HG03097 (cell line): ENCODE results near the gene SUPT3H.
"Not testable (repeated sequence)": the region's sequence is repeated elsewhere in the genome, so short reads cannot be mapped to it uniquely, and the experiment has no call there.

Source experiments
- ATAC-seq: cut with Tn5 transposase; IDR thresholded peaks from one replicate; pipeline ENCODE4 v1.9.1; 2021; ENCODE audit not compliant: unreplicated experiment, low FRiP score

SUPT3H gene

DNA sequence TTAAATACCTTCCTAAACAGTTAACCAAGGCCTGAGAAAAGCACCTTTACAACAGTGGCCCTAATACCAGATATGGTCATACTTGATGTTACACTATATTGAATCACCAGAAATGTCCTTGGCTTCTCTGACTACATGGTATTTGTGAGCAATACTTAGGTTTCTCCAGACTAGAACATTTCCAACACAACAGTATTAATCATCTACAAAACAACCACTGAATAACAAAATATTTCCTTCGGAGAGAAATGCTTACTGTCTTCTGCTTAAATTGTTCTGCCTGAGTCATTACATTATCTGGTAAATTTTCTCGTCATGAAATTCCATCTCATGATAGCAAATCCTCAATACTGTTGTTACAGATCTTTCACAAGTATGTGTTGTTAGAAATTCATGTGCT, 302.5 kb downstream of the SUPT3H start:
- ATAC-seq: no peak

DNA sequence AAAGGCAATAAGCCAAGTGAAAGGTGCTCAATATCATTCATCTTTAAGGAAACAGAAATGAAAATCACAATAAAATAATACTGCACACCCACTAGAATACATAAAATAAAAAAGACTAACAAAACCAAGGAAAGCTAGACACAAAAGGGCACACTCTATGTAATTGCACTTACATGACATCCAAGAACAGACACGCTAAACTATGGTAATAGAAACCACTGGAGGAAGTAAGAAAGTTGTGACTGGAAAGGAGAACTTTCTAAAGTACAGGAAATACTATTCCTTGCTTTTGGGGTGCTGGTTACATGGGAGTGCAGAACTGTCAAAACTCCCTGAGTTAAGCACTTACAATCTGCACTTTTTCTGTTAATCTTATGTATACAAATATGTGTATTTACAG, 303.3 kb downstream of the SUPT3H start:
- no peak for ATAC-seq

DNA sequence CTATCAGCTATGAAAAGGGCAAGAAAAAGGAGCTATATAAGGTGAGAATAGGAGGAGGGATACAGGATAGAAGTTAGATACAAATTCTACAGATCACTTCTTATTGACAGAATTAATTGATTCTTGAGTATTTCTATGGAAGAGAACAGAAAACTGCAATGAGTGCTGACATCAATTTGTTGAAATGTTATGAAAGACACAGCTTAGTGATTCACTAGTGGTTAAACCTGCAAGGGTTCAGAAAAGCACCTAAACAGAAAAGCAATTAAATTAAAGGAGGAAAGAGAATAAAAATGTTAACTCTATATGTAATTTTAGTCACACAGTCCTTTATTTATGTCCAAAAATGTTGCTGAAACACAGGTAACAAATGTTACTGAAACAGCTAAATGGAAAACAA, 304.0 kb downstream of the SUPT3H start:
- no peak for ATAC-seq

DNA sequence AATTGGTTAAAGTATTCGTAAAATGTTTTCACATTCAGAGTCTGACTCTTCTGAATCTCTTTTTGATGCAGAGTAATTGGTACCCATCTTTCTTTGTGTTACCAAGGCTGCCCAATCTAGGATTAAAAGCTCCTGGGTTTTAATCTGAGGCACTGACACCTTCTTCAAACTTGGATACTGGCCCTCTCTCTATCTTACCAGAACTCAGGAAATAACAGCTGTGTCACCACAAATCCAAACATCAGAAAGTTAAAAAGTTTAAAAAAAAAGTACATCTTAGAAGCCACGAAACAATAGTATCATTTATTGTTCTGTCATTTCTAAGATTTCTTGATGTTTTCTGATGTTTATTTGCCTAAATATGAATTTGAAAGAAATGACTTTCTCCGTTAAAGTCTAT, 305.1 kb downstream of the SUPT3H start:
- no peak for ATAC-seq

DNA sequence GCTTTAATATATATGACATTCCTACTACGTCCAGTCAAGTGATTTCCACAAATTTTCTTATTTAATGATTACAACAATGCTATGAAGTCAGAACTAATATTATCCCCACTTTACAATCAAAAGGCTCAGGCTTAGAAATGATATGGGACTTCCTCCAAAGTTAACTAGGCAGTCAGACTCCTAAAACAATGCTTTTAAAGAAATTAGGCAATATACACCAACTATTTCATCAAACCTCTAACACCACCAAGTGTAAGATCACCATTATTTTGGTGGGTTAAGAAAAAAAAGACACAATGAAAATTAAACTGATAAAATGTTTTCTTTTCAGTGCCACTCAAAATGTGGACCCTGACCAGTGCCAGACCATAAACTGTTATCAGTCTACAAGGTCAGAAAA, 305.7 kb downstream of the SUPT3H start:
- ATAC-seq: no peak

DNA sequence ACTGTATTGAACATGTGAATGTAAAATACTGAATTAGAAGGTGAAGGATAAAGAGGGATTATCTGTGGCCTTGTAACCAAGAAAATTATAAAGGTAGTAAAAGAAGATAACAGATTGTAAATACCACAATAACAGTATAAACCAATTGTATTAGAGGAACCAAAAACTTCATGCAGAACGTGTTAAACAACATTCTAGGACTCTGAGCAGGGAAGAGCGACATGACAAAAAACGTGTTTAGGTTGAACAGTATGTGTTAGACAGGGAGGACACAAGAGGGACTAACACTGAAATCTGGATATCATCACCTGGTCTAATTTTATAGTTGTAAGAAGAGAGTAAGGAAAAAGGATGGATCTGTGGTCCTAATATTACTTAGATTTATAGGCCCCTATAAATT, 308.6 kb downstream of the SUPT3H start:
- ATAC-seq: no peak

DNA sequence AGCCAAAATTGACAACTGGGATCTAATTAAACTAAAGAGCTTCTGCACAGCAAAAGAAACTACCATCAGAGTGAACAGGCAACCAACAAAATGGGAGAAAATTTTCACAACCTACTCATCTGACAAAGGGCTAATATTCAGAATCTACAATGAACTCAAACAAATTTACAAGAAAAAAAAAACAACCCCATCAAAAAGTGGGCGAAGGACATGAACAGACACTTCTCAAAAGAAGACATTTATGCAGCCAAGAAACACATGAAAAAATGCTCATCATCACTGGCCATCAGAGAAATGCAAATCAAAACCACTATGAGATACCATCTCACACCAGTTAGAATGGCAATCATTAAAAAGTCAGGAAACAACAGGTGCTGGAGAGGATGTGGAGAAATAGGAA, 310.3 kb downstream of the SUPT3H start:
- not testable (repeated sequence) for ATAC-seq

DNA sequence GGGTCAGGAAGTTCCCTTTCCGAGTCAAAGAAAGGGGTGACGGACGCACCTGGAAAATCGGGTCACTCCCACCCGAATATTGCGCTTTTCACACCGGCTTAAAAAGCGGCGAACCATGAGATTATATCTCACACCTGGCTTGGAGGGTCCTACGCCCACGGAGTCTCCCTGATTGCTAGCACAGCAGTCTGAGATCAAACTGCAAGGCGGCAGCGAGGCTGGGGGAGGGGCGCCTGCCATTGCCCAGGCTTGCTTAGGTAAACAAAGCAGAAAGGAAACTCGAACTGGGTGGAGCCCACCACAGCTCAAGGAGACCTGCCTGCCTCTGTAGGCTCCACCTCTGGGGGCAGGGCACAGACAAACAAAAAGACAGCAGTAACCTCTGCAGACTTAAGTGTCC, 315.1 kb downstream of the SUPT3H start:
- ATAC-seq: not testable (repeated sequence)

DNA sequence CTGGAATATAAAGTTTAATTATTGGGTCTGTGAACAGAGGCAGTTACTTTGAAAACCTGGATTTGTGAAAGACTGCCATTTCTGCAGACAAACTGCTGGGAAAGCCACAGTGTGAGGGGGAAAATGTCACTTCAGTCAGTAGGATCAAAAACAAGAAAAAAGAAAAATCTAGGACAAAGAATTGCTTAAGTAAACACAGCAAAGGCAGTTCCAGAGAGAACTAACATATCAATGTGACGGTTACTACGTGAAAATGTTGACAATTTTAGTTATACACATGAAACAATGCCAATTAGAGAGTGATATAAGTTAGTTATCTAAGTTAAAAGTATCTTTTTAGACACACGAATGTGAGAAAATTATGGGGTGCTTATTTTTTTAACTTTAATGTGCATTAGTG, 320.0 kb downstream of the SUPT3H start:
- no peak for ATAC-seq

DNA sequence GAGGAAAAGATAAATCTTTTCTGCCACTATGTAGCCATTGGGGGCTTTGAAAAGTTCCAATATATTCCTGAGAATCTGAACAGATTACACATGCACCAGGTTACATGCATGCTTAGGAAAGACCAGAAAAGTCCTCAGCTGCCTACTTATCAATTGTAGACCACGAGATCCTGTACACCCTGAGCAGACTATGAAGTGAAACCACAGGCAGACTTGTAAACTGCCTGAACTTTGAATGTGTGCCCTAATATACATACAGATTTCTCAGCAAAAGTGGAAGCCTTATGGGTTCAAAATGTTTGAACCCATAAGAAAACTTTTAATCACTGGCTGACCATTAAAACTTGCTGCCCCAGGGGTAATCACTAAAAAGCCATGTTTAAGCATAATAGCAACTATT, 323.1 kb downstream of the SUPT3H start:
- no peak for ATAC-seq

DNA sequence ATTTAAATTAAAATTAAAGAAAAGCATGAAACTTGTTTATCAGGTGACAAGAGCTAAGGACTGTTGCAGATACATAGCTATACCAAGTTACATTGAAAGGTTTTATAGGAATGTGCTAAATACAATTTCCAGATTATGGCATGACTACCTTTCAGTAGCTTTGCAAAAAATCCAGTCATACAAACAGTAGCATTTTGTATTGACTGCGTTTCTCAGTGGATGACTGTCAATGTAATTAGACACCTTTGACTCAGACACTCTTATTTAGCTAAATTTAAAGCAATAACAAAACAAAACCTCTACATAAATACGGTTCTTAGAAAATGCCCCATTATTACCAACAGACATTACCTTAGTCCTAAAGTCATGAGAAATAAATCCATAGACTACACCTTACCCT, 325.4 kb downstream of the SUPT3H start:
- ATAC-seq: no peak

DNA sequence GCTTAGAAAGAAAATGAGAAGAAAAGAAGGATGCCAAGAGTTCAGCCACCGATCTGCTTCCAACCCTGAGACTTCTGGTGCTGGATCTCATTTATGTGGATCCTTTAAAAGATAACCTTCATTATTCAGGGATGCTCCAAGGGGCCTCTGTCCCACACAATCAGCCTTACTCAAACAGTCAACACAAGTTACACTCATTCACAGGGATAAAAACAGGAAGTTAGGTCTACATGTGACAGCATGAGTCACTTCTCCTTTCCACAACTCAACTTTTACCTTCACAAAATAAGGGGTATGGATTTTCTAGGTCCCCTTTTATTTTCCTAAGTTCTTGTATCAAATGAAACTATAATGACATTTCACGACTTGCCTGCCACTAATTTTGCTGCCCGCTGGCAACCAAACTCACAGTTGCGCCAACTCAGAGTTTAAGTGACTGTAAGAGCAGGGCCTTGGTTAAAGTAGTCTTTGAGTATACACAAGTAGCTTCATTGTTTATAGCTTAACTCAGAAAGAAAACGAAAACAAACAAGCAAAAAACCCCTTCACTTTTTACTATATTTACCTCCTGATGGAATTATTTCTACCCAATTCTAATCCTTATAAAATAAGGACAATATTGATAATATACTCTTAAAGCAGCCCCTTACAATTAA, 328.4 kb downstream of the SUPT3H start:
- no peak for ATAC-seq

DNA sequence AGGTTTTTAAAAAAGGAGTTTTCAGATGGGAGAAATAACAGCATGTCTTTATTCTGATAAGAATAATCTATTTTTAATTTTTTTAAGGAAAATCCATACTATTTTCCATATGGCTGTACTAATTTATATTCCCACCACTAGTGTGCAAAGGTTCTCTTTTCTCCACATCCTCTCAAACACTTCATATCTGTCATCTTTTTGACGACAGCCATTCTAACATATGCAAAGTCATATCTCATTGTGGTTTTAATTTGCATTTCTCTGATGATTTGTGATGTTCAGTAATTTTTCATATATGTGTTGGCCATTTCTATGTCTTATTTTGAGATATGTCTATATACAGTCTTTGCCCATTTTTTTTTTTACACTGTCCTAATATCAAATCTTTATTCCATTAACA, 330.2 kb downstream of the SUPT3H start:
- no peak for ATAC-seq

DNA sequence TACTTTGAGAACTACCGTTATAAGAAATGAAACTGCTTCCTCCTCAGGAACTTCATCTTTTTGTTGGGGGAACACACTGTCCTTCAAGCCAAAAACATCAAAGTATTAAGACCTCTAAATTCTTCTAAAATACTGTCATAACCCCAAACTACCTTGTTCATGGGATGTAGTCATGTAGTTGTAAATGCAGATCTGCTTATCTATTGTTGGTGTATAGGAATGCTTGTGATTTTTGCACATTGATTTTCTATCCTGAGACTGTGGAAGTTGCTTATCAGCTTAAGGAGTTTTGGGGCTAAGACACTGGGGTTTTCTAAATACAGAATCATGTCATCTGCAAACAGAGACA, 332.5 kb downstream of the SUPT3H start:
- no peak for ATAC-seq

DNA sequence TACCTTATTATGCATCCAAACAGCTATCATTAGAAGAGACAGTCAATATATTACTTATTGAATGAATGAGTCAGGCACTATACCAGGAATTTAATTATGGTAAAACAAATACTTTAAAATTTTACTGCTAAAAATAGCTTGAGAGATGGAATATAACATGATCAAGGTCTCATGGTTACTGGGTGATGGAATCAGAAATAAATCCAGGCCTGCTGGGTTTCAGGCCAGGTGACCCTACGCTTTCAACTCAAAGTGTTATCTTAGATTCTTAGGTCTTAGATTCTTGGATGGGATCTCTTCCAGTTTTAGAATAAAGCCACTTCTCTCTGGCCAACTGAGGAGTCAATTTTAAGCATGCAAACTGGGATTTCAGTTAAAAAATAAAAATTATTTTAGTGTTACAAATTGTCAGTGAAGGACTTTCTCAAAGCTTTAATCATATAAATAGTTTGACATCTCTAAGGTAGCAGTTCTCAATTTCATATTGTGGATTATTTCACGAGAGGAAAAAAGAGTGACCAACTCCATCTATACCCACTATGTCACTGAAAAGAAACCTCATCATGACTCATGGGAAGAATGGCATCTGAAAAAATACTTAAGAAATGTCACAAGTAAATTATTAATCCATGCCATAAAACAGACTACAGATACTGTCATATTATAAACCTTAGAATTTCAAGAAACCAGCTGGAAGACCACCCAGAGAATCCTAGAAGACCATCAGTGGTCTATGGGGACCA, 333.1 kb downstream of the SUPT3H start:
- no peak for ATAC-seq

DNA sequence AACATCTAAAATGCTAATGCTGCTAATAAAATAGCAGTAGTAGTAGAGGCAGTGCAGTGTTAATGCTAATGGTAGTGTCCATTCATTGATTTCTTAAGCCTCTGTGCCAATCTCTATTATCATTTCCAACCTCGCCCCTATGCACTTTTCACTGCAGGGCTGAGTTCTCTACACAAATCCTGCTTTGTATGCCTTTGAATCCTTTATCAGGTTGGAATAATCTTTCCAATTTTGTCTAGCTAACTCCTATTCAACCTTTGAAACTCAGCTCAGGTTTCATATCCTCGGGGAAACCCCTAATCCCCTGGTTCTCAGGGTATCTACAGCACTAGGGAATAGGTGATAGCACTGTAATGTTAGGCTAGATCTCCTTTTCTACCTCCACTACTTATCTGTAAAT, 333.6 kb downstream of the SUPT3H start:
- no peak for ATAC-seq

DNA sequence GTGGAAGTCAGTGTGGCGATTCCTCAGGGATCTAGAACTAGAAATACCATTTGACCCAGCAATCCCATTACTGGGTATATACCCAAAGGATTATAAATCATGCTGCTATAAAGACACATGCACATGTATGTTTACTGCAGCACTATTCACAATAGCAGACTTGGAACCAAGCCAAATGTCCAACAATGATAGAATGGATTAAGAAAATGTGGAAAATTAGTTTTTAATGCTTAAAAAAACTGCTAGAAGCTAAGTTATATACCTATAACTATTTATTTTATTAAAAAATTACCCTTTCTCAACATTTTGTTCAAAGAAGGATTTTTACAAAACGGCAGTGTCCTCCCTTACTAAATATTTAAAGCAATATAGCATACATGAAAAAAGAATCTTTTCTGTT, 335.1 kb downstream of the SUPT3H start:
- ATAC-seq: not testable (repeated sequence)

DNA sequence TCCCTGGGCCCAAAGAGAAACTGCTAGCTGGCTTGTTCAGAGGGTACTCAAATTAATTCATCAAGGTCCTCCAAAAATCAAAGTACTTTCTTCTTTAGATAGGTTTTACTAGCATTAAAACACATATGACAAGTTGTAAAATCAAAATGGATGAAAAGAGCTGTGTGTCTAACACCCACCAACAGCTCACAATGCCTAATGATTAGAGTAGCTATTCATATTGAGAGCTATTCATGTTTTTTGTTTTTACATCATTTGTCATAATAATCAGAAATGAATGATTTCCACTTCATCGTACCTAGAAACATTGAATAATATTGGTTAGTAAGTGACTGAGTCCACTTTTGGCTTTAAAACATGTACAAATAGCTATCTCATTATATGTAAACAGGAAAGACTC, 339.5 kb downstream of the SUPT3H start:
- no peak for ATAC-seq

DNA sequence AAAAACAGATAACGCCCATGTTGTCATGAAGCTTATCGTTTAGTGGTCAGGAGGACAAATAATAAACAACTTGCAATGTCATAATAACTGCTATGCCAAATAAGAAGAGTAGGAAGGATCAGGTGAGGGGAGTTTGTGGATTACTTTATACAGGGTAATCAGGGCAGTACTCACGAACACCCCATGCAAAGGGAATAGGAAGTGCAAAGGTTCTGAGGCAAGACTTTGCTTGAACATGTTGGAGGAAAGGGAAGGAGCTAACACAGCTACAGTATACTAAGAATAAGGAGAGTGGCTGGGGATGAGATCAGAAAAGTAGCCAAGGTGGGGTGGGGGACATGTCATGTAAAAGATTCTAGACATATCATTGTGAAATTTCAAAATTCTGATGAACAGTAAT, 341.6 kb downstream of the SUPT3H start:
- ATAC-seq: no peak

DNA sequence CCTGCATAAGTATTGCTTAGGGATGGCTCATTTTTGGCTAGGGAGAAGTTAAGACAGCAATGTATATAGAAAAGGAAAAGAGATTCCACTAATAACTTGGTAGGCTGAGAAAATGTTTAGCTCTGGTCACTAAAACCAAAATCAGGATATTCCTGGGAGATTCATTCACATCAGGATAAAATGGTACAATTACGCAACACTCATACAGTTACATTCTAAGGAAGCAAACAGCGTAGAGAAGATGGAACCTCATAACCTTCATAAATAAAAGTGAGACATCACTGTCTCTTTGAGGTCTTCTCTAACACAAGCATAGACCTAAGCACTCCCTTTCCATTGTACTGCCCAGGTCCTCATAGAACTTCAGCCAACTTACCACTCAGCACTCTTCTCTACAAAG, 345.3 kb downstream of the SUPT3H start:
- ATAC-seq: no peak

DNA sequence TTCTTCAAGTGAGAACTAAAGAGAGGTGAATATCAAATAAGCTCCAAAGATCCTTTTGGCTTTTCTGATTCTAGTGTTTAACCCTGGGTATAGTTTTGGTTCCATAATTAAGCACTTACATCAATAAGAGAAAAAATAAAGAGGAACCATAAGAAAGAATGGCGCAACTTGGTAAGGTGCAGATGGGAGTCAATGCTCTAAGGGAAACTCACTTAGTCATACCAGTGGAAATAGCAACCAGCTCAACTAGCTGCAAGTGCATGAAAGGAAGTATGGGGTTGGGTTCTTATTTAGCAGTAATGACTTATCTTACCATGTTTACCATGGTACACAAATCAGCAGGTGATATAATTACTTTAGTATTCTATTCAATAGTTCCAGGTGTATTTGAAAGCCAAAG, 346.1 kb downstream of the SUPT3H start:
- ATAC-seq: no peak

DNA sequence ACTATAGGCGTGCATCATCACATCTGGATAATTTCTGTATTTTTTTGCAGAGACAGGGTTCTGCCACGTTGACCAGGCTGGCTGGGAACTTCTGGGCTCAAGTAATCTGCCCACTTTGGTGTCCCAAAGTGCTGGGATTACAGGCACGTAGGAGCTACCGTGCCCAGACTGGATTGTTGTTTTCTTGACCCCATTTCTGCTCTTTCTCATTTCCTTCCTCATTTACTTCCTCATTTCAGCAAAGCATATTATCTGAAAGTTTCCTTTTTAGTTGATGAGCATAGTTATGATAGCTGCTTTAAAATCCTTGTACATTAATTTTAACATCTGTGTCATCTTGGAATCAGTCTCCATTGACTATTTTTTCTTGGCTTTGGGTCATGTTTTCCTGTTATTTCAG, 350.6 kb downstream of the SUPT3H start:
- ATAC-seq: no peak
